GM12864 (cell line): ENCODE results near the gene MPRIP.
A peak's percentile ranks its signal among the peaks of the same experiment; 100 is the strongest.

Experiments
- DNase-seq: peaks from one replicate; pipeline ENCODE4 v3.0.0-alpha.2; 2011; ENCODE audit warnings: low read depth
- H3K4me3 ChIP-seq: 2 replicates; pipeline ENCODE4 v1.5.1; 2011; ENCODE audit warnings: mild to moderate bottlenecking, low read depth, low read length, control low read depth
- TF ChIP-seq, protein P1 (sequence below): IDR thresholded peaks from 2 replicates; pipeline ENCODE4 v1.5.1; 2011; ENCODE audit warnings: low read depth, mild to moderate bottlenecking, moderate library complexity, low read length, control low read depth, inconsistent platforms; ENCODE audit errors: missing control alignments

MPRIP gene

DNA sequence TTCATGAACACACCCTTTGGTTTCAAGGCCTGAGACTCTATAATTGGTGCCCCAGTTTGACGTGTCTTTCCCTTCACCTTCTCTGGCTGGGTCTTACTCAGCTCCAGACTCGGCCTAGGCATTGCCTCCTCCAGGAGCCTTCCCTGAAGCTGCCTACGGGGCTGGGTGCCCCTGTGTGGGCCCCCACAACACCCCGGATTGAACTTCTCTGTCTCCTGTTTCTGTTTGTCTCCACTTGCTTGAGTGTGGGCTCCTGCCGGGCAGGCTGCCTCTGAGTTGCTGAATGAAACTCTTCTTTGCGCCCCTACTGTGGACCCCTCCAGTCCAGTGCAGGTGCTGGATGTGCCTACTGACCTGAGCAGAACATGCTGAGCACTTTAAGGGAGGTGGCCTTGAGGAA lies 2.3 kb upstream of the MPRIP start:
- TF ChIP-seq, protein P1, sequence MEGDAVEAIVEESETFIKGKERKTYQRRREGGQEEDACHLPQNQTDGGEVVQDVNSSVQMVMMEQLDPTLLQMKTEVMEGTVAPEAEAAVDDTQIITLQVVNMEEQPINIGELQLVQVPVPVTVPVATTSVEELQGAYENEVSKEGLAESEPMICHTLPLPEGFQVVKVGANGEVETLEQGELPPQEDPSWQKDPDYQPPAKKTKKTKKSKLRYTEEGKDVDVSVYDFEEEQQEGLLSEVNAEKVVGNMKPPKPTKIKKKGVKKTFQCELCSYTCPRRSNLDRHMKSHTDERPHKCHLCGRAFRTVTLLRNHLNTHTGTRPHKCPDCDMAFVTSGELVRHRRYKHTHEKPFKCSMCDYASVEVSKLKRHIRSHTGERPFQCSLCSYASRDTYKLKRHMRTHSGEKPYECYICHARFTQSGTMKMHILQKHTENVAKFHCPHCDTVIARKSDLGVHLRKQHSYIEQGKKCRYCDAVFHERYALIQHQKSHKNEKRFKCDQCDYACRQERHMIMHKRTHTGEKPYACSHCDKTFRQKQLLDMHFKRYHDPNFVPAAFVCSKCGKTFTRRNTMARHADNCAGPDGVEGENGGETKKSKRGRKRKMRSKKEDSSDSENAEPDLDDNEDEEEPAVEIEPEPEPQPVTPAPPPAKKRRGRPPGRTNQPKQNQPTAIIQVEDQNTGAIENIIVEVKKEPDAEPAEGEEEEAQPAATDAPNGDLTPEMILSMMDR: no peak
- no peak for DNase-seq
- H3K4me3 ChIP-seq: no peak overlapping the region

DNA sequence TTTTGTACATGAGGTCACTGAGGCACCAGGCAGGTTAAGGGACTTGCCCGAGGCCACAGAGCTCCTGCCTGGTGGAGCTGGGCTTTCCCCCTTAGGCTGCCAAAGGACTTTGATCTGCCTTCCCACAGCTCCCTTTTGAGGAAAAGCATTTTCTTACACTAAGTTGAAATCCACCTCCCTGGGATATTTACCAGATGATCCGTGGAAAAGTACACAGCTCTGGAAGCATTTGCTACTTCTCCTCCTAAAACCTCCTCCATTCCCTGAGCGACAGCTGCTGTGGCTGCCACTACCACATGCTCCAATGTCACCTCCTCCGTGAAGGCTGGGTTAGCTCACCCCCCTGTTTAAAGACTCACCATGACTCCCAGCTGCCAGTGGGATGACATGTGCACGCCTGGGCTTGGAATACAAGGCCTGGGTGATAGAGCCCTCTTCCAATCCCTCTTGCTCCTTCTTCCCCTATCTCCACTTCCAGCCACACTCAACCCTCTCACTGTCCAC lies 1.2 kb upstream of the MPRIP start:
- DNase-seq: no peak
- no peak overlapping the region for H3K4me3 ChIP-seq

GRCh38 chr17:17041571-17042383 lies 480 bp upstream of the MPRIP start:
- DNase-seq: peak; percentile 90
- TF ChIP-seq, protein P1: no peak
- H3K4me3 ChIP-seq: peak overlapping the region; percentile 57

More for the DNA sequence above, 1.2 kb upstream of the MPRIP start:
- TF ChIP-seq, protein P1: no peak

DNA sequence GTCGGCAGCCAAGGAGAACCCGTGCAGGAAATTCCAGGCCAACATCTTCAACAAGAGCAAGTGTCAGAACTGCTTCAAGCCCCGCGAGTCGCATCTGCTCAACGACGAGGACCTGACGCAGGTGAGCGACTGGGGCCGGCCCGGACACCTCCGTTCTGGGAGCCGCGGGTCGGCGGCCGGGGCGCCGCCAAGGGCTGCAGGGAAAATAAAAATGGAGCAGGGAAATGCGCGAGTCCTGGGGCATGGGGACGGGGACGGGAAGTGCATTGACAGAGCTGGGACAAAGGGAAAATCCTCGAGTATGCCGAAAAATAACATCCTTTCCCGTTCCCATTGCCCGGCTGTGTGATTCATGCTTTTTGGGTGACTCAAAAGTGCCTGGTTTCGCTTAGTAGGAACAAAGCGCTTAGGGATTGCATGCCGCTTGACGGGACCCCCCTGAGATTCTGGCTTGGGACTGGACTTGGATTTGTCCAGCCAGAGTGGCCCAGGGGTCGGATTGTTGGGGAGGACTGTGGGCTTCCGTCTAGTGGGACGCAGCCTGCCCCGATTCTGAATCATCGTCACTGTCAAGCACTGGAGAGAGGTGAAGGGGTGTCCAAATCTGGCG lies 699 bp downstream of the MPRIP start:
- peak overlapping the region; percentile 85 for H3K4me3 ChIP-seq
- DNase-seq: no peak
- TF ChIP-seq, protein P1: no peak

DNA sequence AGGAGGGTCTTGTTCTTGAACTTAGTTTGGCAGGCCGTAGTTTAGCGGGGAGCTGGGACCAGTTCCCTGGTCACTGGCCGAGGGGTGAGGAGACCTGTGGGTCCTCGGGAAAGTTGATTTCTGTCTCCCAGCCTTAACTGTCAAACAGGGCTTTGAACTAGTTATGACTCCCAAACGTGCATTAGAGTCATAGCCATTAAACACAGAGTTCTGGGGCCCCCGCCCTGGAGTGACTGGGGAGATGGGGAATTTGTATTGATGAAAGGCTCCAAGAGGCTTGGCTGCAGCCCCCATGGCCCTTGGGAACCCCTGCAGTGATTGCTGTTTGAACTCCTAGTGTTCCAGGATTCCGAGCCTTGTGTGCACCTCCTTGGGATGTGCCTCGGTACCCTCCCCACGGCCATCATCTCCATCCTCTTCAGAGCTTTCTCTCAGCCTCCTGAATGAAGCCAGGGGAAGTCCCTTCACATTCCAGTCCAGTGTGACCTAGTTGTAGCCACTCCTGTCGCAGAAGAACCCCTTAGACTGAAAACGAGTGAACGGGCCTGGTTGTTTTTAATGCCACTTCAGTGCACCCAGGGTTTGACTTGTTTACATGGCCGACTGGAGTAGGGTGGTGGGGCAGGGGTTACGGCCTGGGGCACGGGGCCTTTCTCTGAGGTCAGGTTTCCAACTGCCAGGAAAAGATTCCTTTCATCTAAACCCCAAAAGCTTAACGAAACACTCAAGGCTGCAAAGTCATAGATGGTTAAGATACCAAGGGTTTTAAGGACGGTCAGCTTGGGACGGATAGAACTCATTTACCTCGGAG lies 1.4 kb downstream of the MPRIP start:
- DNase-seq: no peak
- peak overlapping the region; percentile 85 for H3K4me3 ChIP-seq
- TF ChIP-seq, protein P1: no peak

DNA sequence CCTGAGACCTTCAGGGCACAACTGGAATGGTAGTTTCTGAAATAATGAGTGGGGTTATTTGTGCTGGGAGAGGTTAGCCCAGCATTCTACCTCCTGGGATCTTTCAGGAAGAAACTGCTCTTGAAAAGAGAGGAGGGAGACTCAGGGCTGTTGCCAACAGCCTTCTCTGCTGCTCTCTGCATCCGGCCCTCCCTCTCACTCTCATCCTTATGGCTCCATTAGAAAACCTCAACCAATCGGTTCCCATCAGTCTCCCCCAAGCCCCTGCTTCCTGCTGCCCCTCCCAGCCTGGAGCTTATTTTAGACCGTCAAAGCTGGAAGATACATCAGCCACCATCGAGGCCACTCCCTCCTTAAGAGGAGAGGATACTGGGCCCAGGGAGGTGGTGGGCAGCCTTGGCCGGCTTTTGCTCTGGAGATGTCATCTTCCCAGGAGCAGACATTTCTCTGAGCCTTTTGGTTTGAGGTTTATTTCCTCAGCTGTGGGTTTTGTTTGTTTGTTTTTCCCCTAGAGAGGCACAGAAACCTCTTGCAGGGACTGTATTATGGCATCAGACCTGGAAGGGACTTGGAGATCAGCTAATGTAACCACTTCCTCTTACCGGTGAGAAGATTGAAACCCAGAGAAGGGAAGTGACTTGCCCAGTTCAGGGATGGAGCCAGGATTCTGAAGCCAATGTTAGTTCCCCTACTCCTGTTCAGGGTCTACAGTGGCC lies 2.7 kb downstream of the MPRIP start:
- H3K4me3 ChIP-seq: peak overlapping the region; percentile 85

More for the DNA sequence above, 2.7 kb downstream of the MPRIP start:
- TF ChIP-seq, protein P1: no peak
- DNase-seq: peak; percentile 36
